Lower lobe of right lung (tissue), 2 donors: ENCODE data around the gene ANK3. TPM values are rescaled to one million over a fixed set of nuclear protein-coding genes. Genes with fewer than 3 reads are reported as not detected.

Experiments
- ATAC-seq, 2 donors: fragments of 200-7000 bp; cut with Tn5 transposase; one replicate each; pipeline ENCODE4 v1.9.1; 2020 to 2022; ENCODE audit warnings: mild to moderate bottlenecking in 2 of 2, moderate library complexity in 2 of 2
- DNase-seq: peaks from one replicate; pipeline ENCODE4 v3.0.0-alpha.2; 2020
- H3K27ac ChIP-seq: fragments of 200-600 bp; one replicate; pipeline ENCODE4 v1.8.0; 2022
- H3K27me3 ChIP-seq: fragments of 200-600 bp; one replicate; pipeline ENCODE4 v1.8.0; 2022; ENCODE audit warnings: low read depth
- H3K36me3 ChIP-seq: fragments of 200-600 bp; one replicate; pipeline ENCODE4 v1.8.0; 2022; ENCODE audit warnings: mild to moderate bottlenecking
- H3K4me1 ChIP-seq: fragments of 200-600 bp; one replicate; pipeline ENCODE4 v1.8.0; 2022
- H3K4me3 ChIP-seq: fragments of 200-600 bp; one replicate; pipeline ENCODE4 v1.8.0; 2022; ENCODE audit warnings: mild to moderate bottlenecking
- H3K9me3 ChIP-seq: fragments of 200-600 bp; one replicate; pipeline ENCODE4 v1.8.0; 2022
- CTCF ChIP-seq: fragments of 200-600 bp; IDR thresholded peaks from one replicate; pipeline ENCODE4 v1.8.0; 2022; ENCODE audit warnings: antibody characterized with exemption, mild to moderate bottlenecking
- intact Hi-C: fragments of 100-400 bp; cut with DNase I; formaldehyde crosslinking; loops from one replicate; pipeline ENCODE4 v1.11.0; 2022
- total RNA-seq: library from RNA; stranded (reverse); fragmentation: NEBNext Ultra II Directional; extraction: Animal tissue kit (Norgen Biotek cat#: 25700); gene quantifications from one replicate; pipeline ENCODE4 v1.2.1, GENCODE V29; 2021
- donor health status: DM: no; HTN: yes; CAD: no; lungs with severe emphysema.

The ANK3 gene
- total RNA-seq, 1 donor from 2014 or later: 75.9 TPM

GRCh38 chr10:60043561-60044241 is 346.0 kb downstream of the ANK3 start:
- Histone ChIP-seq H3K27ac (no peak overlapping the region), H3K36me3 (no peaks in the 10 kb centered on the region), H3K4me1 (peaks cover 36% of the 10 kb centered on the region), H3K9me3 (no peaks in the 10 kb centered on the region), H3K27me3 (no peaks in the 10 kb centered on the region), H3K4me3 (no peak overlapping the region)
- intact Hi-C loops: no loop called here
- no peak for TF ChIP-seq CTCF
- ATAC-seq (no peak), DNase-seq (no peak)

DNA sequence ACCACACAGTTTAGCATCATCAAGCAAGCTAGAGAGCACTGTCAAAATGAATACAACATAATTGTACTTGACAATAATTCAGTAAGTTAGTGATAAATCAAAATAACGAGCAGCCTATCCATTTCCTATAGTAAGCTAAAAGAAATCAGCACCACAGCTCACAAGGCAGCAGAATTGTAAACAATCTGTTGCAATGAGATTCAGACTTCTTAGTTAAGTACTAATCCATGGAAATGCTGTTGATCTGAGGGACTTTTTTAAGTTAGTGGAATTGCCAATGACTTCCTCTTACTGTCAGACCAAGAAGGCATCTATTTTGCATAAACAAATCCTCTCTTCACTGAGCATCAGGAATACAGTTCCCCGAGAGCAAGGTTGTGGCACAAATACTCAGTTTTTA is 346.8 kb downstream of the ANK3 start:
- TF ChIP-seq CTCF: no peak
- no peak for ATAC-seq
- Histone ChIP-seq H3K36me3 (no peaks in the 10 kb centered on the region), H3K27ac (no peak overlapping the region), H3K27me3 (no peaks in the 10 kb centered on the region), H3K4me3 (no peak overlapping the region), H3K4me1 (peaks cover 36% of the 10 kb centered on the region), H3K9me3 (no peaks in the 10 kb centered on the region)
- no peak for DNase-seq
- intact Hi-C loops: no loop called here

GRCh38 chr10:60042262-60042661 is 347.4 kb downstream of the ANK3 start:
- Histone ChIP-seq H3K27me3 (no peaks in the 10 kb centered on the region), H3K9me3 (no peaks in the 10 kb centered on the region), H3K4me1 (peaks cover 36% of the 10 kb centered on the region), H3K36me3 (no peaks in the 10 kb centered on the region), H3K4me3 (no peak overlapping the region), H3K27ac (no peak overlapping the region)
- TF ChIP-seq CTCF: no peak
- ATAC-seq: no peak
- DNase-seq: no peak
- intact Hi-C loops: no loop called here

DNA sequence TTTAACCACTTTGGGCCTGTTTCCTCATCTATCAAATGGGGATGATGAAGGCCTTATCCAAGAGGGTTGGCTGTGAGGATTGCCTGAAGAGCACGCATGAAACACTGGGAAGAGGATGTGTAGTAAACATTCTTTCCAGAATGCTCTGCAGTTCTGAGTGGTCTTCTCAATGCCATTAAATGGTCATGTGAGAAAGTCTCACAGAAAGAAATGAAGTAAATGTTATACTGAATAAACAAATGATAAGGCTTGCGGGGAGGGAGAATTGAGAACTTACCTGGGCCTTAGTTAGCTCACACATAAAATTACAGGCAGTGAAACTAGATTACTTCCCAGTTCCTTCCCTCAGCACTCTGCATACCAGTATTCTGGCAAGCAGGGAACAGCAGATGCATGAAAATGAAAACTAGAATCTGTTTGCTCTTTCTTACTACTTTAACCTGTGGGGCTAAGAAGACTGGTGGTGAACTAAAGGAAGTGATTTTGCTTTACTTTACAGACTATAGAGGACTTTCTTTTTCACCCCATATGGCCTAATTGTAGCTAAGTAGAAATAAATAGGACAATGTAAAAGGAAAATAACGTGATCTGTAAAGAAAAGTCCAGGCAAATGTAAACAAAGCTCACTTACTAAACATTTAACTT is 348.1 kb downstream of the ANK3 start:
- Histone ChIP-seq H3K27ac (no peak overlapping the region), H3K36me3 (no peaks in the 10 kb centered on the region), H3K27me3 (no peaks in the 10 kb centered on the region), H3K4me3 (no peak overlapping the region), H3K9me3 (no peaks in the 10 kb centered on the region), H3K4me1 (peaks cover 36% of the 10 kb centered on the region)
- no peak for DNase-seq
- TF ChIP-seq CTCF: no peak
- intact Hi-C loops: no loop called here
- peak in 1 of 2 donors; percentile 33 for ATAC-seq

DNA sequence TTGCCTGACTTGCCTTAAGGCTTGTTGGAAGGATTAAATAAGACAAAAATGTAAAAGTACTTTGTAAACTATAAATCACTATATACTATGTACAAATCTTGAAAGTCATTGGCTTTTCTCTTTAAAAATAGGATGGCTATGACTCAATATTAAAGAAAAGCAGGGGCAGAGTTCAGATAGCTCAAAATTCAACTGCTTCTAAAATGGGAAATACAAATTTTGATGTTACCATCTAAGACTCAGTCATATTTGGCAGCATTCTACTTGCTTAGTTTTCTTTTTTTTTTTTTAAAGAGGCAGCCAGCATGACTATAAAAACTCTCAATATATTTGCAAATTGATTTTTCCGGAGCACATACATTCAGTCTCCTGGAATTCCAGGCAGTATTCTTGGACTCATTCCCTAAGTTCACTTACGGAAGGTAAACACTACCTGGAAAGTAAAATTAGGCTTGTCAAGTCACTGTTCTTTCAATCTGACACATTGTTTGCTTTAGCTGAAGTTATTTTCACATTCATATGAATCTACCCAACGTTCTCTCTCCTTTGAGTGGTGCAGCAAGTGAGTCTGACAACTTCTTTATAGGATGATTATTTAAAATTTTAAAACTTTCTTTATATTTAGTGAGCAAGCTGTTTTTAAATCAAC is 349.5 kb downstream of the ANK3 start:
- no peak for TF ChIP-seq CTCF
- Histone ChIP-seq H3K27ac (no peak overlapping the region), H3K9me3 (no peaks in the 10 kb centered on the region), H3K27me3 (no peaks in the 10 kb centered on the region), H3K4me3 (no peak overlapping the region), H3K36me3 (no peaks in the 10 kb centered on the region), H3K4me1 (peaks cover 36% of the 10 kb centered on the region)
- ATAC-seq (peak in 1 of 2 donors; percentile 63), DNase-seq (no peak)
- intact Hi-C loops: no loop called here
